Left ventricle myocardium inferior (tissue), 1 donor: ENCODE data around the gene C2. TPM values are rescaled to one million over a fixed set of nuclear protein-coding genes. Genes with fewer than 3 reads are reported as not detected.
"Not testable (repeated sequence)": the region's sequence is repeated elsewhere in the genome, so short reads cannot be mapped to it uniquely, and the experiment has no call there.

Experiments
- DNase-seq: peaks from one replicate; pipeline ENCODE4 v3.0.0-alpha.2; 2020
- H3K27ac ChIP-seq: fragments of 200-600 bp; replicated peaks from 2 replicates; pipeline ENCODE4 v1.8.0; 2021
- H3K27me3 ChIP-seq: fragments of 200-600 bp; 2 replicates; pipeline ENCODE4 v1.8.0; 2021; ENCODE audit warnings: low read depth
- H3K36me3 ChIP-seq: fragments of 200-600 bp; 2 replicates; pipeline ENCODE4 v1.8.0; 2021
- H3K4me1 ChIP-seq: fragments of 200-600 bp; 2 replicates; pipeline ENCODE4 v1.8.0; 2021
- H3K4me3 ChIP-seq: fragments of 200-600 bp; 2 replicates; pipeline ENCODE4 v1.8.0; 2021; ENCODE audit warnings: mild to moderate bottlenecking, moderate library complexity
- H3K9me3 ChIP-seq: fragments of 200-600 bp; replicated peaks from 2 replicates; pipeline ENCODE4 v1.8.0; 2021
- CTCF ChIP-seq: fragments of 200-600 bp; IDR thresholded peaks from 2 replicates; pipeline ENCODE4 v1.8.0; 2021; ENCODE audit warnings: antibody characterized with exemption, mild to moderate bottlenecking, borderline replicate concordance
- intact Hi-C: fragments of 100-400 bp; cut with micrococcal nuclease; formaldehyde crosslinking; loops from one replicate; pipeline ENCODE4 v1.11.0; 2022
- total RNA-seq: library from RNA; stranded (reverse); fragmentation: NEBNext Ultra II Directional; extraction: Animal tissue kit (Norgen Biotek cat#: 25700); gene quantifications from one replicate; pipeline ENCODE4 v1.2.1, GENCODE V29; 2021
- donor health status: DM: no; HTN: yes; CAD: no; lungs with severe emphysema.

C2 gene
- total RNA-seq, 1 donor from 2014 or later, result 9.7 TPM

GRCh38 chr6:31971993-31972708 lies 44.6 kb downstream of the C2 start, which contains the start of gene DXO:
Gene DXO (minus strand): TSS chr6:31972138. CDS start chr6:31971675, 463 bp downstream.
- Histone ChIP-seq H3K27ac (peak within 1 kb of the TSS; percentile 98), H3K4me1 (peaks cover 38% of the 10 kb centered on the region), H3K36me3 (peaks cover 33% of the 10 kb centered on the region), H3K4me3 (peak within 1 kb of the TSS; percentile 98), H3K9me3 (no peaks in the 10 kb centered on the region), H3K27me3 (no peaks in the 10 kb centered on the region)
- DNase-seq, result peak; percentile 95
- intact Hi-C loops, result no loop called here
- TF ChIP-seq CTCF, result no peak

GRCh38 chr6:31972709-31973350 lies 45.3 kb downstream of the C2 start:
- Histone ChIP-seq H3K27me3 (no peaks in the 10 kb centered on the region), H3K9me3 (no peaks in the 10 kb centered on the region), H3K27ac (peak overlapping the region; percentile 98), H3K4me3 (peak overlapping the region; percentile 98), H3K4me1 (peaks cover 38% of the 10 kb centered on the region), H3K36me3 (peaks cover 26% of the 10 kb centered on the region)
- DNase-seq, result no peak
- intact Hi-C loops, result no loop called here
- TF ChIP-seq CTCF, result no peak

- DNase-seq, intact Hi-C loops: not testable (repeated sequence)
Measured at GRCh38 chr6:31976065-31976464, 48.5 kb downstream of the C2 start.

GRCh38 chr6:31977816-31978431 lies 50.4 kb downstream of the C2 start:
- no peak for TF ChIP-seq CTCF
- no peak for DNase-seq

More at GRCh38 chr6:31976065-31976464, 48.5 kb downstream of the C2 start:
- Histone ChIP-seq H3K4me1 (peaks cover 28% of the 10 kb centered on the region), H3K36me3 (peaks cover 12% of the 10 kb centered on the region)
- not testable (repeated sequence) for H3K27me3 ChIP-seq, H3K27ac ChIP-seq, H3K4me3 ChIP-seq, H3K9me3 ChIP-seq

GRCh38 chr6:31978831-31979230 lies 51.3 kb downstream of the C2 start:
- intact Hi-C loops, result no loop called here
- H3K36me3 ChIP-seq, result peaks cover 12% of the 10 kb centered on the region
- H3K4me1 ChIP-seq, result peaks cover under 1% of the 10 kb centered on the region
- TF ChIP-seq CTCF, result no peak
- H3K27me3 ChIP-seq, result no peaks in the 10 kb centered on the region
- H3K4me3 ChIP-seq, result no peak overlapping the region
- no peak overlapping the region for H3K27ac ChIP-seq
- no peak for DNase-seq
- no peaks in the 10 kb centered on the region for H3K9me3 ChIP-seq

More at GRCh38 chr6:31977816-31978431, 50.4 kb downstream of the C2 start:
- intact Hi-C loops, result no loop called here
- H3K4me3 ChIP-seq, result no peak overlapping the region
- H3K27ac ChIP-seq, result no peak overlapping the region
- no peaks in the 10 kb centered on the region for H3K27me3 ChIP-seq
- H3K9me3 ChIP-seq, result no peaks in the 10 kb centered on the region
- H3K36me3 ChIP-seq, result peaks cover 12% of the 10 kb centered on the region
- H3K4me1 ChIP-seq, result peaks cover 9% of the 10 kb centered on the region
